ENCODE measurements around the gene SLC6A17. TPM values are rescaled to one million over a fixed set of nuclear protein-coding genes. Genes with fewer than 3 reads are reported as not detected.

SLC6A17 gene
- total RNA-seq, 1 donor from 2014 or later, result 0.14 TPM

DNA sequence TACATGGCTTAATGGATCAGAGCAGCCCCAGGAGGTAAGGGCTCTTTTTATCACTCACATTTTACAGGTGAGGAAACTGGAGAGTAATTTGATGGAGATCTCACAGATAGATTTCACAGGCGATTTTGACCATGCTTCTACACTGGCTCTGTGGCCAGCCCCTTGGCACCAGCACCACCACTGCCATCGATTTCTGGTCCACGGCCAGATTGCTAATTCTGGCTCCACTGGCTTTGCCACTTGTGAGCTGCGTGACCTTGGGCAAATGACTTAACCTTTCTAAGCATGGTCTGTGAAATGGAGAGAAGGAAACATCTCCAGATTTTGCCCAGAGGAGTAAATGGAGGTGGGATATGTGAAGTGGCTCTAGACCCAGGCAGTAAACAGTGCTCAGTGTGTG lies 92.4 kb downstream of the SLC6A17 start:
- no peaks in the 10 kb centered on the region for H3K36me3 Mint-ChIP-seq (ENCODE audit: low read depth)
- no peak overlapping the region for H3K27ac Mint-ChIP-seq (ENCODE audit: unreplicated experiment)
- H3K9me3 Mint-ChIP-seq, result no peaks in the 10 kb centered on the region
- peaks cover 5% of the 10 kb centered on the region for H3K27me3 Mint-ChIP-seq (ENCODE audit: low read depth)
- H3K4me1 Mint-ChIP-seq, result peaks cover 21% of the 10 kb centered on the region
- TF ChIP-seq, protein P1, sequence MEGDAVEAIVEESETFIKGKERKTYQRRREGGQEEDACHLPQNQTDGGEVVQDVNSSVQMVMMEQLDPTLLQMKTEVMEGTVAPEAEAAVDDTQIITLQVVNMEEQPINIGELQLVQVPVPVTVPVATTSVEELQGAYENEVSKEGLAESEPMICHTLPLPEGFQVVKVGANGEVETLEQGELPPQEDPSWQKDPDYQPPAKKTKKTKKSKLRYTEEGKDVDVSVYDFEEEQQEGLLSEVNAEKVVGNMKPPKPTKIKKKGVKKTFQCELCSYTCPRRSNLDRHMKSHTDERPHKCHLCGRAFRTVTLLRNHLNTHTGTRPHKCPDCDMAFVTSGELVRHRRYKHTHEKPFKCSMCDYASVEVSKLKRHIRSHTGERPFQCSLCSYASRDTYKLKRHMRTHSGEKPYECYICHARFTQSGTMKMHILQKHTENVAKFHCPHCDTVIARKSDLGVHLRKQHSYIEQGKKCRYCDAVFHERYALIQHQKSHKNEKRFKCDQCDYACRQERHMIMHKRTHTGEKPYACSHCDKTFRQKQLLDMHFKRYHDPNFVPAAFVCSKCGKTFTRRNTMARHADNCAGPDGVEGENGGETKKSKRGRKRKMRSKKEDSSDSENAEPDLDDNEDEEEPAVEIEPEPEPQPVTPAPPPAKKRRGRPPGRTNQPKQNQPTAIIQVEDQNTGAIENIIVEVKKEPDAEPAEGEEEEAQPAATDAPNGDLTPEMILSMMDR (conservative IDR thresholded peaks at IDR 0.05), result no peak
- no peak for DNase-seq (ENCODE audit: low read depth, low spot score)
- no peak overlapping the region for H3K4me3 Mint-ChIP-seq

DNA sequence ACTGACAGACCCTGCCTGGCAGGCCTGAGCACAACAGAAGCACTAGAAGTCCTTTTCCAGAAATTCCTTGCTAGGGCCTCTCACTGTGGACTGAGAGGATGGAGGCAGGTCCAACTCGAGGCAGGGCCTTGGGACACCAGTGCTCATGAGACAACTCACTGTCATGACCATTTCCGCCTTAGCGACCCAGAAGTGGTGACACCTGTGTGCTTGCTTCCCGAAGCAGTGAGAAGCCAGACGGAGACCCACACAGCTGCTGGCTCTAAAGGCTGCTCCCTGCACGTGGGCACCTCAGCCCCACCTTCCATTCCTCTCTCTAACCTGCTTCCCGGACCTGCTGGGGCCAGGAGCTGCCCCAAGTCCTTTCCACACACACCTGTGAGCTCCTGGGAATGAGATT lies 92.9 kb downstream of the SLC6A17 start:
- Mint-ChIP-seq H3K36me3 (ENCODE audit: low read depth) (no peaks in the 10 kb centered on the region), H3K4me3 (no peak overlapping the region), H3K4me1 (peaks cover 21% of the 10 kb centered on the region), H3K27me3 (ENCODE audit: low read depth) (peaks cover 5% of the 10 kb centered on the region), H3K9me3 (no peaks in the 10 kb centered on the region), H3K27ac (ENCODE audit: unreplicated experiment) (no peak overlapping the region)
- TF ChIP-seq, protein P1 (conservative IDR thresholded peaks at IDR 0.05), result no peak
- no peak for DNase-seq (ENCODE audit: low read depth, low spot score)

DNA sequence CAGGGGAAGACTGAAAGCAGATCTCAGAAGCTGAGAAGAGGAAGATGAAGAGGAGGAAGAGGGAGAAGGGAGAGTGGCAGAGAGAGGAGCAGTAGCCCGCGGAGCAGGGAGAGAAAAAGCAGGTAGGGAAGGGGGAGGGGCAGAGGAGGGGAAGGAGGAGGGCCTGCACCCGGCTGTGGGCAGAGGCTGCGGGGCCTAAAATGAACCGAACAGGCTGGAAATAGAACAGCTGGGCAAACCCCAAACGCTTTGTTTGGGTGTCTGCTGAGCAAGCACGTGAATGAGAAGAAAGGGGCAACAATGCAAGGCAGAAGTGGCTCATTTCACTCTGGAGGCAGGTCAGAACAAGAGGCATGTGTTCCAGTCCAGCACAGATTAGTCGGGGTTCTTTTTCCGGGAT lies 93.3 kb downstream of the SLC6A17 start:
- Mint-ChIP-seq H3K36me3 (ENCODE audit: low read depth) (no peaks in the 10 kb centered on the region), H3K27me3 (ENCODE audit: low read depth) (peaks cover 5% of the 10 kb centered on the region), H3K4me1 (peaks cover 21% of the 10 kb centered on the region), H3K9me3 (no peaks in the 10 kb centered on the region), H3K4me3 (no peak overlapping the region), H3K27ac (ENCODE audit: unreplicated experiment) (no peak overlapping the region)
- no peak for DNase-seq (ENCODE audit: low read depth, low spot score)
- TF ChIP-seq, protein P1 (conservative IDR thresholded peaks at IDR 0.05), result no peak

DNA sequence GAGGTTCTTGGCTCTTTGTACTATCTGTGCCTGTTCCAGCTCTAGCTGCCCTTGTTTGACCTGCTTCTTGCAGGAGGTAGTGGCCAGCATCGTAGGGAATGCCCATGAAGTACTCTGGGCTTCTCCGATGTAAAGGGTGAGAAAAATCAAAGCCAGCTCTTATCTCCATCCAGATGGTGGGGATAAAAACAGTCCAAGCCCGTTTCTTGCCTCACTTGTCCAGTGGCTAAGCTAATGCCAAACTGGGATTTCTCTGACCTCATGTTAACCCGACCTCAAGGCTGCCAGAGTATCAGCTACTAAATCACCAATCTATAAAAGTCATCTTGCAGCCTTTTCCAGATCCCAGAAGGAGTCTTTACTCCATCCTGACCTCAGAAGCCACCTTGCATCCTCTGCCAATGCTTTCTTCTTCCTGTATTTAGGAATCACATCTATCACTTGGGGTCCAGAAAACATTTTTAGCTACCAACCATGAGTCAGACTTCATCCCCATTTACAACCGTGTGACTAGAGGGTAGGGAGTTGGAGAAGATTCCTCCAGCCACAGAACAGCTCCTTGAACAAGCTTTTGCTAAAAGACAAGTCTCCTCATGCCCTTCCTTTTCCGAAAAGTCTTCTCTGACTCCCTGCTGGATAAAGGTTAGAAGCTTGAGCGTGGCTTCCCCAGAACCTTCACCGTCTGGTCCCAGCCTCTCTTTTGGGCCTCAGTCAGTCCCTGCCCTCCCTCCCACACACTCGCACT lies 95.8 kb downstream of the SLC6A17 start:
- TF ChIP-seq, protein P1 (conservative IDR thresholded peaks at IDR 0.05), result no peak
- Mint-ChIP-seq H3K27me3 (ENCODE audit: low read depth) (peaks cover 5% of the 10 kb centered on the region), H3K36me3 (ENCODE audit: low read depth) (no peaks in the 10 kb centered on the region), H3K4me1 (peaks cover 16% of the 10 kb centered on the region), H3K27ac (ENCODE audit: unreplicated experiment) (no peak overlapping the region), H3K4me3 (no peak overlapping the region), H3K9me3 (no peaks in the 10 kb centered on the region)
- no peak for DNase-seq (ENCODE audit: low read depth, low spot score)

DNA sequence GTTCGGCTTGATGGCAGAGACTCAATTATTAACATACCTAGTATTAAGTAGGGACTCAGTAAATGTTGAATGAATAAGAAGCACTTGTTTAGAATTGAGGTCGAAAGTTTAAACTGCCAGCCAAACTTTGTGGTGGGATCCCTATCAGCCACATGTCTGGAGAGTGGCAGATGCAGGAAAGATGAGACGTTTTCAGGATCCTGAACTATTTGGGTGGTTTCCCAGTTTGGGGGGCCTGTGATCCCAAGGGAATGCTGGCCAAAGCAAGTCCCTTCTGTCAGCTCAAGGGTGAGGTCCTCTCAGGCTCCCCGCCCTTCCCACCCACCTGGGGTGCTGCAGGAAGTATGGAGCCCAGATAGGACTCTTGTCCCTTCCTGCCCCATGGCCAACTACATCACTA lies 98.5 kb downstream of the SLC6A17 start:
- Mint-ChIP-seq H3K4me1 (peaks cover 2% of the 10 kb centered on the region), H3K27ac (ENCODE audit: unreplicated experiment) (no peak overlapping the region), H3K36me3 (ENCODE audit: low read depth) (no peaks in the 10 kb centered on the region), H3K9me3 (no peaks in the 10 kb centered on the region), H3K4me3 (no peak overlapping the region), H3K27me3 (ENCODE audit: low read depth) (peaks cover 5% of the 10 kb centered on the region)
- TF ChIP-seq, protein P1 (conservative IDR thresholded peaks at IDR 0.05), result no peak
- no peak for DNase-seq (ENCODE audit: low read depth, low spot score)

Data from neural crest cell (in vitro differentiated cells).